Body of pancreas (tissue), 4 donors: Measurements from ENCODE around the gene PGM2.

Source experiments
- POLR2A ChIP-seq, 3 donors: fragments of 450-650 bp; IDR thresholded peaks; one replicate each; pipeline ENCODE4 v1.6.1; 2016; ENCODE audit warnings: antibody characterized with exemption in 3 of 3, mild to moderate bottlenecking in 2 of 3
- TF ChIP-seq, protein P1 (sequence below), 7 experiments: fragments of 450-650 bp in 4 of 7; fragments of 200-600 bp in 3 of 7; sonication (generic) in 3 of 7; IDR thresholded peaks; one replicate each; pipeline ENCODE4 v1.5.1; 2016 to 2019; ENCODE audit warnings: antibody characterized with exemption in 7 of 7

DNA sequence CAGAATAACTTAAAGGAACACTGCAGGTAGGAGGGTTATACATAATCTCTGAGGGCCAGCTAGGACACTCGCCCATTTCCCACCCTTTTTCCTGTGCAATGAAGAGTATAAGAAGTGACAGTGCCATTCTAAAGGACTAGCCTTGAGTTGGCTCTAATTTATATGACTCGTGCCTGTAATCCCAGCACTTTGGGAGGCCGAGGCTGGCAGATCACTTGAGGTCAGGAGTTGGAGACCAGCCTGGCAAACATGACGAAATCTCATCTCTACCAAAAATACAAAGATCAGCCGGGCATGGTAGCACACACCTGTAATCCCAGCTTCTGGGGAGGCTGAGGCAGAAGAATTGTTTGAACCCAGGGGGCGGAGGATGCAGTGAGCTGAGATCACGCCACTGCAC, 68.8 kb downstream of the PGM2 start:
- TF ChIP-seq, protein P1, sequence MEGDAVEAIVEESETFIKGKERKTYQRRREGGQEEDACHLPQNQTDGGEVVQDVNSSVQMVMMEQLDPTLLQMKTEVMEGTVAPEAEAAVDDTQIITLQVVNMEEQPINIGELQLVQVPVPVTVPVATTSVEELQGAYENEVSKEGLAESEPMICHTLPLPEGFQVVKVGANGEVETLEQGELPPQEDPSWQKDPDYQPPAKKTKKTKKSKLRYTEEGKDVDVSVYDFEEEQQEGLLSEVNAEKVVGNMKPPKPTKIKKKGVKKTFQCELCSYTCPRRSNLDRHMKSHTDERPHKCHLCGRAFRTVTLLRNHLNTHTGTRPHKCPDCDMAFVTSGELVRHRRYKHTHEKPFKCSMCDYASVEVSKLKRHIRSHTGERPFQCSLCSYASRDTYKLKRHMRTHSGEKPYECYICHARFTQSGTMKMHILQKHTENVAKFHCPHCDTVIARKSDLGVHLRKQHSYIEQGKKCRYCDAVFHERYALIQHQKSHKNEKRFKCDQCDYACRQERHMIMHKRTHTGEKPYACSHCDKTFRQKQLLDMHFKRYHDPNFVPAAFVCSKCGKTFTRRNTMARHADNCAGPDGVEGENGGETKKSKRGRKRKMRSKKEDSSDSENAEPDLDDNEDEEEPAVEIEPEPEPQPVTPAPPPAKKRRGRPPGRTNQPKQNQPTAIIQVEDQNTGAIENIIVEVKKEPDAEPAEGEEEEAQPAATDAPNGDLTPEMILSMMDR (IDR thresholded peaks at IDR 0.05): no peak
- TF ChIP-seq POLR2A (IDR thresholded peaks at IDR 0.05): no peak
